ENCODE measurements around the gene KCNC2. TPM values are rescaled to one million over a fixed set of nuclear protein-coding genes. Genes with fewer than 3 reads are reported as not detected.

KCNC2 gene
- polyA plus RNA-seq, 1 donor from 2014 or later, result 7.4 TPM

DNA sequence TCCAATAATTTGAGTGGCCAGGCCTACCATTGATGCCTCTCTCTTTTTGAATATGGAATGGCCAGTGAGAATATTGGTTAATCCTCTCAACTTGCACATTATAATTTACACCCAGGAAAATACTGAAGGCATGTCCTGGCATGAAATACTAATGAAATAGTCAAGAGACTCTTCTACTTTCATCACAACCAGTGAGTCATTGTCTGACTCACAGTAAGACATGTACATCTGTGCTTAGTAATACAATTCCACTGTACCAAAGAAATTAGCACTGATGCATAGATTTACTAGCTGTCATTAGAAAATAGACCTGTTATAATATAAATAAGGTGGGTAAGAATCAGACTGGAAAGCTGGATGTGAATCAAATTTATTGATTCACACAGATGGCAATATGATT lies 31.6 kb downstream of the KCNC2 start:
- no peaks in the 10 kb centered on the region for H3F3A ChIP-seq (ENCODE audit: insufficient read depth, low read length, poor library complexity, severe bottlenecking)
- no peaks in the 10 kb centered on the region for H3K27me3 ChIP-seq (ENCODE audit: insufficient read depth, low read depth, low read length)
- no peaks in the 10 kb centered on the region for H3K9me2 ChIP-seq (ENCODE audit: insufficient read depth, low read length)
- no peak overlapping the region for H2AFZ ChIP-seq (ENCODE audit: low read depth, low read length)
- H3K9me3 ChIP-seq (ENCODE audit: low read length), result no peaks in the 10 kb centered on the region
- no peak overlapping the region for H3K4me2 ChIP-seq (ENCODE audit: low read length)
- H3K9ac ChIP-seq (ENCODE audit: low read length), result no peak overlapping the region
- no peaks in the 10 kb centered on the region for H3K79me2 ChIP-seq (replicated peaks; ENCODE audit: insufficient read depth, low read length)
- TF ChIP-seq EZH2 (IDR thresholded peaks at IDR 0.05; ENCODE audit: borderline replicate concordance, insufficient read depth, low read length, poor library complexity, severe bottlenecking) (no peak), POLR2AphosphoS5 (IDR thresholded peaks at IDR 0.05) (no peak), EP300 (conservative IDR thresholded peaks at IDR 0.05; ENCODE audit: poor library complexity, severe bottlenecking) (no peak), SMC3 (conservative IDR thresholded peaks at IDR 0.05; ENCODE audit: poor library complexity) (no peak), TAF1 (IDR thresholded peaks at IDR 0.05; ENCODE audit: low read depth) (no peak)
- TF ChIP-seq, protein P1, sequence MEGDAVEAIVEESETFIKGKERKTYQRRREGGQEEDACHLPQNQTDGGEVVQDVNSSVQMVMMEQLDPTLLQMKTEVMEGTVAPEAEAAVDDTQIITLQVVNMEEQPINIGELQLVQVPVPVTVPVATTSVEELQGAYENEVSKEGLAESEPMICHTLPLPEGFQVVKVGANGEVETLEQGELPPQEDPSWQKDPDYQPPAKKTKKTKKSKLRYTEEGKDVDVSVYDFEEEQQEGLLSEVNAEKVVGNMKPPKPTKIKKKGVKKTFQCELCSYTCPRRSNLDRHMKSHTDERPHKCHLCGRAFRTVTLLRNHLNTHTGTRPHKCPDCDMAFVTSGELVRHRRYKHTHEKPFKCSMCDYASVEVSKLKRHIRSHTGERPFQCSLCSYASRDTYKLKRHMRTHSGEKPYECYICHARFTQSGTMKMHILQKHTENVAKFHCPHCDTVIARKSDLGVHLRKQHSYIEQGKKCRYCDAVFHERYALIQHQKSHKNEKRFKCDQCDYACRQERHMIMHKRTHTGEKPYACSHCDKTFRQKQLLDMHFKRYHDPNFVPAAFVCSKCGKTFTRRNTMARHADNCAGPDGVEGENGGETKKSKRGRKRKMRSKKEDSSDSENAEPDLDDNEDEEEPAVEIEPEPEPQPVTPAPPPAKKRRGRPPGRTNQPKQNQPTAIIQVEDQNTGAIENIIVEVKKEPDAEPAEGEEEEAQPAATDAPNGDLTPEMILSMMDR (IDR thresholded peaks at IDR 0.05; ENCODE audit: poor library complexity, severe bottlenecking), result no peak
- TF ChIP-seq, protein P2, sequence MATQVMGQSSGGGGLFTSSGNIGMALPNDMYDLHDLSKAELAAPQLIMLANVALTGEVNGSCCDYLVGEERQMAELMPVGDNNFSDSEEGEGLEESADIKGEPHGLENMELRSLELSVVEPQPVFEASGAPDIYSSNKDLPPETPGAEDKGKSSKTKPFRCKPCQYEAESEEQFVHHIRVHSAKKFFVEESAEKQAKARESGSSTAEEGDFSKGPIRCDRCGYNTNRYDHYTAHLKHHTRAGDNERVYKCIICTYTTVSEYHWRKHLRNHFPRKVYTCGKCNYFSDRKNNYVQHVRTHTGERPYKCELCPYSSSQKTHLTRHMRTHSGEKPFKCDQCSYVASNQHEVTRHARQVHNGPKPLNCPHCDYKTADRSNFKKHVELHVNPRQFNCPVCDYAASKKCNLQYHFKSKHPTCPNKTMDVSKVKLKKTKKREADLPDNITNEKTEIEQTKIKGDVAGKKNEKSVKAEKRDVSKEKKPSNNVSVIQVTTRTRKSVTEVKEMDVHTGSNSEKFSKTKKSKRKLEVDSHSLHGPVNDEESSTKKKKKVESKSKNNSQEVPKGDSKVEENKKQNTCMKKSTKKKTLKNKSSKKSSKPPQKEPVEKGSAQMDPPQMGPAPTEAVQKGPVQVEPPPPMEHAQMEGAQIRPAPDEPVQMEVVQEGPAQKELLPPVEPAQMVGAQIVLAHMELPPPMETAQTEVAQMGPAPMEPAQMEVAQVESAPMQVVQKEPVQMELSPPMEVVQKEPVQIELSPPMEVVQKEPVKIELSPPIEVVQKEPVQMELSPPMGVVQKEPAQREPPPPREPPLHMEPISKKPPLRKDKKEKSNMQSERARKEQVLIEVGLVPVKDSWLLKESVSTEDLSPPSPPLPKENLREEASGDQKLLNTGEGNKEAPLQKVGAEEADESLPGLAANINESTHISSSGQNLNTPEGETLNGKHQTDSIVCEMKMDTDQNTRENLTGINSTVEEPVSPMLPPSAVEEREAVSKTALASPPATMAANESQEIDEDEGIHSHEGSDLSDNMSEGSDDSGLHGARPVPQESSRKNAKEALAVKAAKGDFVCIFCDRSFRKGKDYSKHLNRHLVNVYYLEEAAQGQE (IDR thresholded peaks at IDR 0.05; ENCODE audit: borderline replicate concordance), result no peak
- no peaks in the 10 kb centered on the region for H4K20me1 ChIP-seq (ENCODE audit: insufficient read depth)
- no peak overlapping the region for H3K4me3 ChIP-seq (ENCODE audit: low read length)
- H3K27ac ChIP-seq (ENCODE audit: low read length), result no peak overlapping the region
- H3K36me3 ChIP-seq (ENCODE audit: insufficient read depth, low read length), result no peaks in the 10 kb centered on the region

DNA sequence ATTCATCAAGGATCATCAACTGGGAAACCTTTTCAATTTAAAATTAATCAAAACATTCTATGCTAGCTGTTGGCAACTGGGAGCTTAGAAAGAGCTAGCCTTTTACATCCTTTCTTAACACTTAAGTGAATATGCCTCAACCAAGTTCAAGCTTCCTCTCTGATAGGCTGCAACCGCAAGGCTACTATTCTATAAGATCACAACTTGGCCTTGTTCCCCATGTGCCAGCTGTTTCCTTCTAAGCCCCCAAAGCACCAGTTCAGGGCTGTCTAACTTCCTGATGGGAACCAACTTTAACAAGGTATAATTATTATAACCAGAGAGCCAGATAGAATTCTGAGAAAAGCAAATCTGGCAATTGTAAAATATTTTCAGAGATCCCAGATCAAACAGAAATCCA lies 37.0 kb downstream of the KCNC2 start:
- no peak overlapping the region for H3K9ac ChIP-seq (ENCODE audit: low read length)
- H3K27ac ChIP-seq (ENCODE audit: low read length), result no peak overlapping the region
- H3K4me2 ChIP-seq (ENCODE audit: low read length), result no peak overlapping the region
- H2AFZ ChIP-seq (ENCODE audit: low read depth, low read length), result no peak overlapping the region
- TF ChIP-seq MXI1 (conservative IDR thresholded peaks at IDR 0.05; ENCODE audit: poor library complexity, severe bottlenecking) (no peak), EP300 (conservative IDR thresholded peaks at IDR 0.05; ENCODE audit: poor library complexity, severe bottlenecking) (no peak), TAF1 (IDR thresholded peaks at IDR 0.05; ENCODE audit: low read depth) (no peak), RAD21 (conservative IDR thresholded peaks at IDR 0.05) (no peak), POLR2AphosphoS5 (IDR thresholded peaks at IDR 0.05) (no peak), EZH2 (IDR thresholded peaks at IDR 0.05; ENCODE audit: borderline replicate concordance, insufficient read depth, low read length, poor library complexity, severe bottlenecking) (no peak)
- TF ChIP-seq, protein P2 (IDR thresholded peaks at IDR 0.05; ENCODE audit: borderline replicate concordance), result no peak
- TF ChIP-seq, protein P1 (IDR thresholded peaks at IDR 0.05; ENCODE audit: poor library complexity, severe bottlenecking), result no peak
- no peaks in the 10 kb centered on the region for H3K79me2 ChIP-seq (replicated peaks; ENCODE audit: insufficient read depth, low read length)
- H3F3A ChIP-seq (ENCODE audit: insufficient read depth, low read length, poor library complexity, severe bottlenecking), result no peaks in the 10 kb centered on the region
- H4K20me1 ChIP-seq (ENCODE audit: insufficient read depth), result no peaks in the 10 kb centered on the region
- no peaks in the 10 kb centered on the region for H3K9me2 ChIP-seq (ENCODE audit: insufficient read depth, low read length)
- H3K4me3 ChIP-seq (ENCODE audit: low read length), result no peak overlapping the region
- no peaks in the 10 kb centered on the region for H3K36me3 ChIP-seq (ENCODE audit: insufficient read depth, low read length)
- no peaks in the 10 kb centered on the region for H3K27me3 ChIP-seq (ENCODE audit: insufficient read depth, low read depth, low read length)
- H3K9me3 ChIP-seq (ENCODE audit: low read length), result no peaks in the 10 kb centered on the region
